WTC11 (cell line): ENCODE data around the gene AHSP. TPM values are rescaled to one million over a fixed set of nuclear protein-coding genes. Genes with fewer than 3 reads are reported as not detected.
A peak's percentile ranks its signal among the peaks of the same experiment; 100 is the strongest.

Experiments used
- AFF4 ChIP-seq: sonication (generic); formaldehyde crosslinking; IDR thresholded peaks from 2 replicates; pipeline ENCODE4 v1.8.1; 2023; ENCODE audit warnings: mild to moderate bottlenecking, missing genetic modification reagents, borderline replicate concordance
- ATF2 ChIP-seq: sonication (generic); formaldehyde crosslinking; IDR thresholded peaks from 2 replicates; pipeline ENCODE4 v1.8.1; 2022; ENCODE audit warnings: low read depth, missing genetic modification reagents, borderline replicate concordance
- CBFB ChIP-seq: sonication (generic); formaldehyde crosslinking; IDR thresholded peaks from 2 replicates; pipeline ENCODE4 v1.8.1; 2022; ENCODE audit warnings: mild to moderate bottlenecking, low read depth, missing genetic modification reagents
- CDX4 ChIP-seq: fragments of 250-450 bp; sonication (Bioruptor Pico); IDR thresholded peaks from 2 replicates; pipeline ENCODE4 v1.9.0; 2021; ENCODE audit warnings: moderate library complexity, mild to moderate bottlenecking, inconsistent platforms, borderline replicate concordance
- E2F5 ChIP-seq: sonication (generic); formaldehyde crosslinking; IDR thresholded peaks from 2 replicates; pipeline ENCODE4 v1.8.1; 2022; ENCODE audit warnings: mild to moderate bottlenecking, moderate library complexity, missing genetic modification reagents
- ELF4 ChIP-seq: sonication (generic); formaldehyde crosslinking; IDR thresholded peaks from 2 replicates; pipeline ENCODE4 v1.8.1; 2022; ENCODE audit warnings: low read depth, mild to moderate bottlenecking, moderate library complexity, missing genetic modification reagents
- EMX1 ChIP-seq: fragments of 250-450 bp; sonication (Bioruptor Pico); IDR thresholded peaks from 2 replicates; pipeline ENCODE4 v1.8.0; 2021; ENCODE audit warnings: mild to moderate bottlenecking
- FOXJ3 ChIP-seq: sonication (generic); formaldehyde crosslinking; IDR thresholded peaks from 2 replicates; pipeline ENCODE4 v1.9.0; 2021; ENCODE audit warnings: missing genetic modification reagents, mild to moderate bottlenecking, borderline replicate concordance
- GABPB1 ChIP-seq: sonication (generic); formaldehyde crosslinking; IDR thresholded peaks from 2 replicates; pipeline ENCODE4 v1.8.1; 2023; ENCODE audit warnings: mild to moderate bottlenecking, missing genetic modification reagents
- KAT7 ChIP-seq: sonication (generic); formaldehyde crosslinking; IDR thresholded peaks from 2 replicates; pipeline ENCODE4 v1.8.1; 2023; ENCODE audit warnings: missing genetic modification reagents, mild to moderate bottlenecking, borderline replicate concordance
- MAX ChIP-seq: sonication (generic); formaldehyde crosslinking; IDR thresholded peaks from 2 replicates; pipeline ENCODE4 v1.8.0; 2022; ENCODE audit warnings: mild to moderate bottlenecking, missing genetic modification reagents
- MLX ChIP-seq: sonication (generic); formaldehyde crosslinking; IDR thresholded peaks from 2 replicates; pipeline ENCODE4 v1.8.1; 2023; ENCODE audit warnings: mild to moderate bottlenecking, missing genetic modification reagents, moderate library complexity
- NFATC4 ChIP-seq: fragments of 250-450 bp; sonication (Bioruptor Pico); IDR thresholded peaks from 2 replicates; pipeline ENCODE4 v1.9.0; 2021; ENCODE audit warnings: mild to moderate bottlenecking
- NR3C1 ChIP-seq: sonication (generic); formaldehyde crosslinking; conservative IDR thresholded peaks from 2 replicates; pipeline ENCODE4 v1.8.1; 2023; ENCODE audit warnings: low read depth, mild to moderate bottlenecking, missing genetic modification reagents
- RORB ChIP-seq: fragments of 250-450 bp; sonication (Bioruptor Pico); IDR thresholded peaks from 2 replicates; pipeline ENCODE4 v1.9.0; 2021; ENCODE audit warnings: mild to moderate bottlenecking
- SMAD4 ChIP-seq: sonication (generic); formaldehyde crosslinking; IDR thresholded peaks from 2 replicates; pipeline ENCODE4 v1.8.0; 2022; ENCODE audit warnings: mild to moderate bottlenecking, missing genetic modification reagents
- STAT6 ChIP-seq: sonication (generic); formaldehyde crosslinking; conservative IDR thresholded peaks from 2 replicates; pipeline ENCODE4 v1.8.1; 2023; ENCODE audit warnings: mild to moderate bottlenecking, low read depth, missing genetic modification reagents, moderate library complexity
- TEAD1 ChIP-seq: sonication (generic); formaldehyde crosslinking; IDR thresholded peaks from 2 replicates; pipeline ENCODE4 v1.8.0; 2022; ENCODE audit warnings: mild to moderate bottlenecking, missing genetic modification reagents
- ZNF121 ChIP-seq: sonication (generic); formaldehyde crosslinking; IDR thresholded peaks from 2 replicates; pipeline ENCODE4 v1.8.0; 2023; ENCODE audit warnings: missing genetic modification reagents
- ZNF232 ChIP-seq: sonication (generic); formaldehyde crosslinking; IDR thresholded peaks from 2 replicates; pipeline ENCODE4 v1.8.0; 2022; ENCODE audit warnings: mild to moderate bottlenecking, missing genetic modification reagents
- ZNF281 ChIP-seq: sonication (generic); formaldehyde crosslinking; IDR thresholded peaks from 2 replicates; pipeline ENCODE4 v1.8.0; 2023; ENCODE audit warnings: mild to moderate bottlenecking, missing genetic modification reagents
- ZNF416 ChIP-seq: fragments of 250-450 bp; sonication (Bioruptor Pico); IDR thresholded peaks from 2 replicates; pipeline ENCODE4 v1.9.0; 2021; ENCODE audit warnings: mild to moderate bottlenecking, inconsistent platforms
- ZNF671 ChIP-seq: fragments of 250-450 bp; sonication (Bioruptor Pico); IDR thresholded peaks from 2 replicates; pipeline ENCODE4 v1.8.0; 2021; ENCODE audit warnings: mild to moderate bottlenecking
- ZSCAN18 ChIP-seq: fragments of 250-450 bp; sonication (Bioruptor Pico); IDR thresholded peaks from 2 replicates; pipeline ENCODE4 v2.1.2; 2022; ENCODE audit warnings: mild to moderate bottlenecking, moderate library complexity
- total RNA-seq: library from RNA; stranded (reverse); gene quantifications from 3 replicates; pipeline ENCODE4 v1.2.3, GENCODE V29; 2021

AHSP gene
- total RNA-seq, 1 experiment from 2014 or later: 0.81 TPM

GRCh38 chr16:31487720-31488467, 39.8 kb upstream of the AHSP start (continued):
- no peak for TF ChIP-seq CBFB (CRISPR knock-in tag)
- TF ChIP-seq EMX1: no peak
- no peak; the same call in 1 of the 2 replicates for TF ChIP-seq ZNF232 (CRISPR knock-in tag)
- no peak for TF ChIP-seq NR3C1 (CRISPR knock-in tag)
- no peak for TF ChIP-seq ELF4 (CRISPR knock-in tag)
- TF ChIP-seq STAT6 (CRISPR knock-in tag): no peak
- TF ChIP-seq ZSCAN18 (CRISPR knock-in tag): no peak
- TF ChIP-seq SMAD4 (CRISPR knock-in tag): 0 out of 2 replicates have a peak, but pooled peaks have one; percentile 49
- no peak for TF ChIP-seq NFATC4 (CRISPR knock-in tag)
- TF ChIP-seq MAX (CRISPR knock-in tag): no peak
- no peak for TF ChIP-seq ZNF121 (CRISPR knock-in tag)
- no peak for TF ChIP-seq GABPB1
- TF ChIP-seq ZNF416 (CRISPR knock-in tag): no peak
- no peak for TF ChIP-seq FOXJ3
- TF ChIP-seq KAT7: 0 out of 2 replicates have a peak, but pooled peaks have one; percentile 53
- TF ChIP-seq ZNF281 (CRISPR knock-in tag): 0 out of 2 replicates have a peak, but pooled peaks have one; percentile 21
- TF ChIP-seq CDX4 (CRISPR knock-in tag): no peak
- no peak for TF ChIP-seq ATF2 (CRISPR knock-in tag)
- TF ChIP-seq RORB (CRISPR knock-in tag): no peak
- no peak for TF ChIP-seq E2F5 (CRISPR knock-in tag)
- TF ChIP-seq ZNF671 (CRISPR knock-in tag): no peak
- TF ChIP-seq MLX (CRISPR knock-in tag): no peak
- no peak for TF ChIP-seq TEAD1 (CRISPR knock-in tag)
- no peak for TF ChIP-seq AFF4 (CRISPR knock-in tag)
